ENCODE measurements around the gene SYCP3.

The SYCP3 gene

GRCh38 chr12:101738920-101739665 is at the start of gene SYCP3:
SYCP3 (minus strand) TSS chr12:101739462; CDS start chr12:101737935, 1,527 bp downstream.
- no peak for DNase-seq

- DNase-seq: no peak
Measured at GRCh38 chr12:101785671-101786070, 46.4 kb upstream of the SYCP3 start.

DNA sequence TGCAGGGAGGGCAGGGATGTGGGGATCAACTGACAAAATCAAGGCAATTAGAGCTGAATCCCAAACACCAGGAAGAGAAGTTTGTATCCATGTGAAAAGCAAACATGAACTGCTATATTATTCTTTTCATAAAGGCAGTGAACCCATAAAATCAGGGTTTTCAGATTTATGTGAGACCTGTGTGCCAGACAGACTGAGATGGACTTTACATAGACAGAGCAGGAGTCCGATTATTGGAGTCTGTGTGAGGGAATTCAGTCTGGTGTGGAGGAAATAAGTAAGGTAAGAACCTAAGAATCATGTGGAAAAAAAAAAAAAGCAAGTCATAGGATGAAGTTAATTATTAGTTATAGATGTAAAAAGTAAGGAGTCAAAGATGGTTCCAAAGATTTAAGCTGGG is 45.1 kb upstream of the SYCP3 start:
- no peak for DNase-seq

GRCh38 chr12:101783838-101784237 is 44.6 kb upstream of the SYCP3 start:
- DNase-seq: no peak

- no peak for DNase-seq
Measured at GRCh38 chr12:101783150-101783549, 43.9 kb upstream of the SYCP3 start.

DNA sequence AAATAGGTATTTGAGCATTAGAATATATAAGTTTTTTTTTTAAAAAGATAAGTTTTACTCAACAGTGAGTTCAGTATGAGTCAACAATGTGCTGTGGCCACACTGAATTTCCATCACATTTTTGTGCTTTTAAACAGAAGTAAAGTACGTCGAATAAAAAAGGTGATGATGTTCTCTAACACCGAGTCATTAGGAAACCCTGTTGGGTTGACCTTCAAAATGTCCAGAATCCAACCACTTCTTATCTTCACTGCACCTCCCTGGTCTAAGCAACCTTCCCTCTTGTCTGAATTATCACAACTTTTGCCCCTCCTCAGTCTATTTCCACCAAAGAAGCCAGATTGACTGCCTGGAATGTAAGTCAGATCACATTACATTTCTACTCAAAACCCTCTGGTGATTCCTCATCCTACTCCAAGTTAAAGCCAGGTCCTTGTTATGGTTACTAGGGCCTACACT is 43.0 kb upstream of the SYCP3 start:
- DNase-seq: no peak

DNA sequence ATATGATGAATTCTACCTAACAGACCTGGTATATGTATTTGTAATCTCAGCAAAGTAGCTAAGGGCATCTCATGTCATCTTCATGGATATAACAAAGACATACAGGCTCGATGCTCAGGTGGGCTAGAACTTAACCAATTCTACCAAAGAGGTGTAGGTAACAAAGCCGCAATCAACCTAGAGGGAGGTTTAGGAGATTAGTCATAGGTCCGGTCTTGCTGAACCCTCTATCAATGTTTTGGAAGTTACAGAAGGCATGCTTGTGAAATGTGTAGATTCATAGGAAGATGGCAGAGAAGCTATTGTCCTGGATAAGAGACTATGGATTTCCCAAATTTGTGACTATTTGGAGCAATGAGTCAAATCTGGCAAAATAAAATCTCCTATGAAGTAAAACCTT is 42.6 kb upstream of the SYCP3 start:
- no peak for DNase-seq

DNA sequence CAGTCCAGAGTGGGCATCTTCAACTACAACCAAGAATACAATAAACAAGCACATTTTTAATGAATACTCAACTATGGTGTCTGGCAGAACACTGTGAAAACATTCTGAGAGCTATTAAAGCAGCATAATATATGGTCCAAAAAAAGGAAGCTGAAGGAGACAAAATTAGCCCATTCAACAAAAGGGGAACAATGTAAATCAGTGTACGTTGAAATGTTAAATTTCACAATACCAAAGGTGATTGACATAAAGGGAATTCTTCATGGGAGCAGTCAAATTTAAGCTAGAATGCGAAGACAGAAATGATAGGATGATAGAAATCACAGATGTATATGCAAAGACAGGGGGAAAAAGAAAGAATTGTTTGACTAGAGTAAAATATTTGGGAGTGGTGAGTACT is 41.3 kb upstream of the SYCP3 start:
- DNase-seq: no peak

DNA sequence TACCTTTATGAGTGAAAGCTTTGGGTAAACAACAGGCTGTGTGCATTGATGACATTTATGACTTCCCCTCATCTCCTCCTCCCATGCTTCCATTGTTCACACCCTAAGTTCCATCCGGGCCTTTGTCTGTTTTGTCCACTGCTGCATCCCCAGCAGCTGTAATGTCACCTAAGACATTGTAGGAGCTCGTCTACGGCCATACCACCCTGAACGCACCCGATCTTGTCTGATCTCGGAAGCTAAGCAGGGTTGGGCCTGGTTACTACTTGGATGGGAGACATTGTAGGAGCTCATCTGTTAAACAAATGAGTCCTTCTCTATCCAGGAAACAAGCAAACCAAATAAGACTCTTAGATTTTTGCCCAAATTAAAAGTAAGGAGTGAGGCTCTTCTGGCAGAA is 40.4 kb upstream of the SYCP3 start:
- peak; percentile 22 for DNase-seq

GRCh38 chr12:101779200-101779599 is 39.9 kb upstream of the SYCP3 start:
- no peak for DNase-seq

- DNase-seq: no peak
Measured at GRCh38 chr12:101777978-101778377, 38.7 kb upstream of the SYCP3 start.

GRCh38 chr12:101777485-101777884 is 38.2 kb upstream of the SYCP3 start:
- DNase-seq: no peak

DNA sequence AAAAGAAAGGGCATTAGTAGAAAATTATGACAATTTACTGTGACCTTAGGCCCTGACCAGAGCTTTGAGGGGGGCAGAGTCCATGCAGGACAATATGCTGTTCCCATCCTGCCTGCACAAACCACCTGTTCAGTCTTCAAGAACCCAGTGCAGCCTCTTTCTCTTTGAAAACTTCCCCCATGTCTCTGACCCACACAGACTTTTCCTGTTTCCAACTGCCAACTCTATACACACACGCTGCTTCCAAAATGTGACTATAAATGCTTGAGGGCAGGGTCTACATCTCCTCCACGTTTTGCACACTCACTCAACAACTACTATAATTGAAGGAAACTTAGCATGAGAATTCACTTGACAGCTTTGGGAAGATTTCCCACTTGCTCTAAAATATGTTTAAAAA is 36.6 kb upstream of the SYCP3 start:
- DNase-seq: no peak

- peak; percentile 83 for DNase-seq
Measured at GRCh38 chr12:101773650-101774162, 34.4 kb upstream of the SYCP3 start.

DNA sequence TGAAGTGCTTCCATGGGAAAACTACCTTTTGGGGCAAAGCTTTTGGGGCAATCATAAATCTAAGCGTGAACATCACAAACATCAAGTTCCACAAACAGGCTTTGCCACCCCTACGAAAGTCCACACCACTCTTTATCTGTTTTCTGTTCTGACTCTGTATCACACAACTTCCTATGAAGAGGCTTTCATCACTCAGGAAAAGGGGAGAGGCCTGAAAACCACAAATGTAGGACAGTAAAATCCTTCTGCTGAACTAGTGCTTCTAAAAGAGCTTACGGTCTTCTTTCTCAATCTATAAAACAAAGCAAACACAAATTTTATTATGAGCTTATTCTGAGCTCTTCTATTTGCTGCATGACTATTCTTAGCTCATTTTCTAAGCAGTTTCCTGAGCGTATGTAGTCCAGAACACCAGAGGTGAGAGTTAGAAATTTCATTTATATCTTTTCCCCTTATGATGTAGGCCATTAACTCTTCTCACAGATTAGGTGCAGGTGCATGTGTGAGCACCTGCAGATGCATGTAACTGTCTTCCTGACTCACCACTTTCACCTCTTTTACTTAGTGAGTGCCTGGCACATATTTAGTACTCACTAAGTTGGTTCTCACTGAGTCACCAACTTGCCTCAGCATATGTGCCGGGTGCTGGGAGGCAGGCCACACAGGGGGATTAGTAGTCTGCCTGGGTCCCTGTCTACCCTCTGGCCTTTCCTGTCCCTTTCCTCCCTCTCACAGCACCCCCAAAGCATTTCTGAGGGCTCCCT is 32.9 kb upstream of the SYCP3 start:
- DNase-seq: peak; percentile 14

- DNase-seq: peak; percentile 88
Measured at GRCh38 chr12:101769865-101770264, 30.6 kb upstream of the SYCP3 start.

GRCh38 chr12:101768781-101769180 is 29.5 kb upstream of the SYCP3 start:
- peak; percentile 15 for DNase-seq

GRCh38 chr12:101767537-101767936 is 28.3 kb upstream of the SYCP3 start:
- DNase-seq: no peak

DNA sequence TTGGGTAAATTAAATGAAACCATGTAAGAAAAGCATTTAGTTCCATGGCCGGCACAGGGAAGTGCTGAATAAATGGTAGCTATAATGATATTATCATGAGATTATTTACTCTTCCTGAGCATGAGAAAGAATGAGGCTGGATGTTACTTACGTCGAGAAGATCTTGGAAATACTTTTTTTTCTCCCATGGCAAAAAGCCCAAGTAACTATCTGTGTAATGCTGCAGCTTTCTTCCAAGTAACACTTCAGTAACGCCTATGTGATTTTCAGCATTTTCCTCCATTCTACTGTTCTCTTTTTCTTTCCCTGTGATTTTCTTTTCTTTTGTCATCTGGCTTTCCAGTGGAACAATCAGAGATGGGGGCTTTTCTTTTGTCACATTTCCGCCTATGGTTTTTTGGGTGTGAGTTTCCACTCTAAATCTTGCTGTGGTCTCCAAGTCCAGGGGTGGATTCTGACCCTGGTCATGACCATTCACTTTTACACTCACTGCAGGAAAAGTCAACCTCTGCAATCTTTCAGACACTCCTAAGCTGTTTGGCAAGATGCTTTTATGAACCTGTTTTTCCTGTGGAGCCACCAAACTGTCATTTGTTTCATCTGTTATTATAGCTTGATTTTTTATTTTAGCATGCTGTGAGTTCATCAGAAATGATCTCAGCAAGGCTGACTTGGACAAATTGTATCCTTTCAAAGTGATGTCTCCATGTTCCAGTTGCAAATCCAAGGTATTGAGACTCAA is 25.0 kb upstream of the SYCP3 start:
- DNase-seq: no peak

- DNase-seq: no peak
Measured at GRCh38 chr12:101763246-101763931, 24.1 kb upstream of the SYCP3 start.

DNA sequence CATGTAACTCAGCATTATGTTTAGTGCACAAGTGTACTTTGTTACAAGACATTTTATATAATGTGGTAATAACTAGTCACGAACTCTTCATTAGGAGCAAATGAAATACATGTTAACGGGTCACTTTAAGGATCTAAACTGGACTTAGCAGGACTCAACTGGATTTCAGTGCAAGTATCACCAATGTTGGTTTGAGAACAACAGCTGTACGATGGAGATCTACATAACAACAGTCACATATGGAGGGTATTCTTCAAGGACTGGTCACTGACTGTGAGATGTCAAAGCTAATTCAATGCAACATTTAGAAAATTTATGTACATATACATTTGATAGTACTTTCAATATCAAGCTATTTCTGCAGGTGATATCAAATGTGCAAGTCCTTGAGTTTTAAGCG is 22.5 kb upstream of the SYCP3 start:
- DNase-seq: no peak

DNA sequence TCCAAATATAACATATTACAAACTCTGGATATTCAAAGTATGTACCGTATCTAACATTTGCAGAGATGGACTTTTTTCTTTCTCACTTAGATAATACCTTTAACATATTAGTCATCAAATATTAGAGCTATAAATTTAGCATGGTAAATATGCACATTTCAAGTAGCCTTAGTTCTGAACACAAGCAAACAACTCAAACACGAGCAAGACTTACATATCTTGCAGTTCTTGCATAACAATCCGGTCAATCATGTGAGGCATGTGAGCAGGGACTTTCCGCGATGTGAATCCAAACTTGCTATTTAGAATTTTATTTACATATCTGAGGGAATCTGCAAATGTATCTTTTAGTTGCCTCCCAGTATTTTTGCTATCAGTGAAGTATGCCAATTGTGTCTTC is 22.1 kb upstream of the SYCP3 start:
- DNase-seq: no peak
